Measurements from ENCODE around the gene FAM9C. TPM values are rescaled to one million over a fixed set of nuclear protein-coding genes. Genes with fewer than 3 reads are reported as not detected.

The FAM9C gene
- total RNA-seq, 1 experiment from 2014 or later = not detected

- Histone ChIP-seq H3K9me2 (ENCODE audit: insufficient read depth) (no peaks in the 10 kb centered on the region), H4K20me1 (ENCODE audit: insufficient read depth) (no peaks in the 10 kb centered on the region), H3K4me2 (ENCODE audit: low read length) (no peak overlapping the region), H3K27me3 (ENCODE audit: insufficient read depth, low read length) (no peaks in the 10 kb centered on the region), H3K4me1 (ENCODE audit: control insufficient read depth in 1 of 2, insufficient read depth in 2 of 2, low read length in 2 of 2) (no peaks in the 10 kb centered on the region), H3K36me3 (ENCODE audit: control insufficient read depth in 1 of 2, insufficient read depth in 2 of 2, low read length in 2 of 2) (no peaks in the 10 kb centered on the region), H3K9me3 (ENCODE audit: control insufficient read depth in 1 of 2, insufficient read depth in 1 of 2, low read depth in 1 of 2, low read length in 2 of 2) (no peaks in the 10 kb centered on the region), H3K27ac (ENCODE audit: low read depth, low read length) (no peak overlapping the region), H2AFZ (ENCODE audit: low read depth, low read length, poor library complexity, severe bottlenecking) (no peak overlapping the region), H3K4me3 (replicated peaks in 1 of 2; ENCODE audit: low read depth in 1 of 2, low read length in 2 of 2) (no peak overlapping the region), H3K79me2 (ENCODE audit: insufficient read depth, low read length) (no peaks in the 10 kb centered on the region), H3K9ac (ENCODE audit: low read length) (no peak overlapping the region)
- CTCF ChIA-PET = no interaction called here
- RAD21 ChIA-PET (ENCODE audit: low non-redundant PET in 1 of 2, low total read pairs in 2 of 2, uncharacterized antibody in 2 of 2, unreplicated experiment in 2 of 2) = no interaction called here
- POLR2A ChIA-PET = no interaction called here
- BruUV-seq (replicated peaks) = no TSS peak
- ATAC-seq = no peak
- no peak for DNase-seq (ENCODE audit: low read depth, low spot score)
- TF ChIP-seq FOSL1 (IDR thresholded peaks at IDR 0.05; ENCODE audit: low read depth) = no peak
- TF ChIP-seq ATF3 (IDR thresholded peaks at IDR 0.05) = no peak
- no peak for TF ChIP-seq EZH2phosphoT487 (IDR thresholded peaks at IDR 0.05; ENCODE audit: borderline replicate concordance)
- no peak for TF ChIP-seq EGR1 (IDR thresholded peaks at IDR 0.05; ENCODE audit: low read depth)
- TF ChIP-seq SIN3A (IDR thresholded peaks at IDR 0.05; ENCODE audit: low read depth) = no peak
- TF ChIP-seq SP1 (IDR thresholded peaks at IDR 0.05; ENCODE audit: low read depth) = no peak
- no peak for TF ChIP-seq EZH2 (IDR thresholded peaks at IDR 0.05)
- no peak for TF ChIP-seq POLR2A (IDR thresholded peaks at IDR 0.05; ENCODE audit: borderline replicate concordance, extremely low read depth, insufficient read depth, insufficient read length)
- intact Hi-C loops (cut with micrococcal nuclease) = no loop called here
These were observed 1.3 kb downstream of the FAM9C start for GRCh38 chrX:13043138-13043537.

GRCh38 chrX:13036896-13037295 lies 7.5 kb downstream of the FAM9C start:
- no peak for DNase-seq (ENCODE audit: low read depth, low spot score)
- H3K27me3 ChIP-seq (ENCODE audit: insufficient read depth, low read length) = no peaks in the 10 kb centered on the region
- H3K36me3 ChIP-seq (ENCODE audit: control insufficient read depth in 1 of 2, insufficient read depth in 2 of 2, low read length in 2 of 2) = no peaks in the 10 kb centered on the region
- ChIA-PET POLR2A (no interaction called here), CTCF (no interaction called here), RAD21 (ENCODE audit: low non-redundant PET in 1 of 2, low total read pairs in 2 of 2, uncharacterized antibody in 2 of 2, unreplicated experiment in 2 of 2) (no interaction called here)
- TF ChIP-seq ELF1 (IDR thresholded peaks at IDR 0.05; ENCODE audit: borderline replicate concordance, low read depth) (no peak), ZNF274 (IDR thresholded peaks at IDR 0.05; ENCODE audit: low read depth, low read length) (no peak)
- BruUV-seq (replicated peaks) = no TSS peak
- no peaks in the 10 kb centered on the region for H3K79me2 ChIP-seq (ENCODE audit: insufficient read depth, low read length)
- no peaks in the 10 kb centered on the region for H3K4me1 ChIP-seq (ENCODE audit: control insufficient read depth in 1 of 2, insufficient read depth in 2 of 2, low read length in 2 of 2)
- no peaks in the 10 kb centered on the region for H4K20me1 ChIP-seq (ENCODE audit: insufficient read depth)
- no peaks in the 10 kb centered on the region for H3K9me3 ChIP-seq (ENCODE audit: control insufficient read depth in 1 of 2, insufficient read depth in 1 of 2, low read depth in 1 of 2, low read length in 2 of 2)
- no peak overlapping the region for H2AFZ ChIP-seq (ENCODE audit: low read depth, low read length, poor library complexity, severe bottlenecking)
- no peak for ATAC-seq
- H3K27ac ChIP-seq (ENCODE audit: low read depth, low read length) = no peak overlapping the region
- H3K4me3 ChIP-seq (replicated peaks in 1 of 2; ENCODE audit: low read depth in 1 of 2, low read length in 2 of 2) = no peak overlapping the region
- H3K9me2 ChIP-seq (ENCODE audit: insufficient read depth) = no peaks in the 10 kb centered on the region
- no peak overlapping the region for H3K4me2 ChIP-seq (ENCODE audit: low read length)
- H3K9ac ChIP-seq (ENCODE audit: low read length) = no peak overlapping the region
- intact Hi-C loops (cut with micrococcal nuclease) = no loop called here
